Left colon (tissue), 2 donors: ENCODE results near the gene ZBTB11. TPM values are rescaled to one million over a fixed set of nuclear protein-coding genes. Genes with fewer than 3 reads are reported as not detected.
"Not testable (repeated sequence)": the region's sequence is repeated elsewhere in the genome, so short reads cannot be mapped to it uniquely, and the experiment has no call there.

Experiments used
- ATAC-seq: fragments of 200-7000 bp; cut with Tn5 transposase; one replicate; pipeline ENCODE4 v1.9.1; 2020; ENCODE audit warnings: mild to moderate bottlenecking, moderate library complexity
- DNase-seq, 2 donors: peaks; one replicate each; pipeline ENCODE4 v3.0.0-alpha.2; 2020
- intact Hi-C, 2 donors: fragments of 100-400 bp; cut with DNase I in 1 of 2; cut with micrococcal nuclease in 1 of 2; formaldehyde crosslinking; loops; one replicate each; pipeline versions ENCODE4 v1.11.2 to v1.14.0; 2022; cut with DNase I, micrococcal nuclease
- total RNA-seq, 2 donors: library from RNA; stranded (reverse); fragmentation: NEBNext Ultra II Directional; extraction: Animal tissue kit (Norgen Biotek cat#: 25700); gene quantifications; one replicate each; pipeline ENCODE4 v1.2.1, GENCODE V29; 2021
- donor health status: DM: no; HTN: no; CAD: no.
- donor health status: DM: yes; HTN: yes; CAD: no.

Gene ZBTB11
- total RNA-seq, 2 donors from 2014 or later: 11.5 to 13.2 TPM

- DNase-seq (no peak), ATAC-seq (no peak)
- intact Hi-C loops: no loop called here
Measured at GRCh38 chr3:101665357-101665756, 11.6 kb downstream of the ZBTB11 start.

- DNase-seq: no peak
- intact Hi-C loops: no loop called here
- no peak for ATAC-seq
Measured at GRCh38 chr3:101660714-101661113, 16.2 kb downstream of the ZBTB11 start.

GRCh38 chr3:101656651-101657050 lies 20.3 kb downstream of the ZBTB11 start:
- intact Hi-C loops: no loop called here
- no peak for ATAC-seq
- DNase-seq: no peak

- intact Hi-C loops: no loop called here
- no peak for ATAC-seq
- DNase-seq: no peak
Measured at GRCh38 chr3:101646726-101647125, 30.2 kb downstream of the ZBTB11 start.

- ATAC-seq (peak; percentile 19), DNase-seq (no peak)
- intact Hi-C loops: no loop called here
Measured at GRCh38 chr3:101643861-101644613, 32.9 kb downstream of the ZBTB11 start.

- intact Hi-C loops: no loop called here
- DNase-seq (no peak), ATAC-seq (no peak)
Measured at GRCh38 chr3:101643009-101643844, 33.7 kb downstream of the ZBTB11 start.

GRCh38 chr3:101642441-101642840 lies 34.5 kb downstream of the ZBTB11 start:
- ATAC-seq (no peak), DNase-seq (no peak)
- intact Hi-C loops: no loop called here

- DNase-seq, ATAC-seq, intact Hi-C loops: not testable (repeated sequence)
Measured at GRCh38 chr3:101641397-101642115, 35.4 kb downstream of the ZBTB11 start.

GRCh38 chr3:101640256-101640655 lies 36.7 kb downstream of the ZBTB11 start:
- intact Hi-C loops: no loop called here
- ATAC-seq: no peak

GRCh38 chr3:101639280-101639963 lies 37.5 kb downstream of the ZBTB11 start:
- DNase-seq (no peak), ATAC-seq (no peak)
- intact Hi-C loops: no loop called here

More at GRCh38 chr3:101640256-101640655, 36.7 kb downstream of the ZBTB11 start:
- no peak for DNase-seq

GRCh38 chr3:101638261-101638745 lies 38.6 kb downstream of the ZBTB11 start:
- no peak for ATAC-seq
- intact Hi-C loops: no loop called here
- no peak for DNase-seq

GRCh38 chr3:101637451-101637850 lies 39.5 kb downstream of the ZBTB11 start:
- intact Hi-C loops: no loop called here
- DNase-seq (no peak), ATAC-seq (no peak)

- peak in 1 of 2 donors; percentile 66 for DNase-seq
- intact Hi-C loops: no loop called here
- peak; percentile 52 for ATAC-seq
Measured at GRCh38 chr3:101635954-101636798, 40.8 kb downstream of the ZBTB11 start.

- ATAC-seq (no peak), DNase-seq (no peak)
- intact Hi-C loops: no loop called here
Measured at GRCh38 chr3:101635345-101635744, 41.6 kb downstream of the ZBTB11 start.

GRCh38 chr3:101634591-101635196 lies 42.2 kb downstream of the ZBTB11 start:
- intact Hi-C loops: no loop called here
- DNase-seq (no peak), ATAC-seq (no peak)

- intact Hi-C loops: no loop called here
- ATAC-seq (no peak), DNase-seq (no peak)
Measured at GRCh38 chr3:101633186-101633585, 43.7 kb downstream of the ZBTB11 start.

- DNase-seq (no peak), ATAC-seq (no peak)
- intact Hi-C loops: no loop called here
Measured at GRCh38 chr3:101632586-101632985, 44.3 kb downstream of the ZBTB11 start.
